Mammary epithelial cell (primary cell): ENCODE results near the gene TXK.

Experiments
- EZH2 ChIP-seq: IDR thresholded peaks from 2 replicates; pipeline ENCODE4 v1.6.1; 2012; ENCODE audit warnings: low read length, inconsistent platforms, borderline replicate concordance
- TF ChIP-seq, protein P1 (sequence below), 2 donors: IDR thresholded peaks in 1 of 2; conservative IDR thresholded peaks in 1 of 2; 2 replicates each; pipeline ENCODE4 v1.5.1; 2011 to 2012; ENCODE audit warnings: inconsistent platforms in 2 of 2, low read length in 2 of 2, mild to moderate bottlenecking in 2 of 2, control low read depth in 1 of 2, low read depth in 1 of 2; ENCODE audit not compliant: insufficient read depth in 1 of 2; ENCODE audit errors: extremely low read depth in 1 of 2

GRCh38 chr4:48027653-48028052 lies 106.4 kb downstream of the TXK start:
- TF ChIP-seq, protein P1, sequence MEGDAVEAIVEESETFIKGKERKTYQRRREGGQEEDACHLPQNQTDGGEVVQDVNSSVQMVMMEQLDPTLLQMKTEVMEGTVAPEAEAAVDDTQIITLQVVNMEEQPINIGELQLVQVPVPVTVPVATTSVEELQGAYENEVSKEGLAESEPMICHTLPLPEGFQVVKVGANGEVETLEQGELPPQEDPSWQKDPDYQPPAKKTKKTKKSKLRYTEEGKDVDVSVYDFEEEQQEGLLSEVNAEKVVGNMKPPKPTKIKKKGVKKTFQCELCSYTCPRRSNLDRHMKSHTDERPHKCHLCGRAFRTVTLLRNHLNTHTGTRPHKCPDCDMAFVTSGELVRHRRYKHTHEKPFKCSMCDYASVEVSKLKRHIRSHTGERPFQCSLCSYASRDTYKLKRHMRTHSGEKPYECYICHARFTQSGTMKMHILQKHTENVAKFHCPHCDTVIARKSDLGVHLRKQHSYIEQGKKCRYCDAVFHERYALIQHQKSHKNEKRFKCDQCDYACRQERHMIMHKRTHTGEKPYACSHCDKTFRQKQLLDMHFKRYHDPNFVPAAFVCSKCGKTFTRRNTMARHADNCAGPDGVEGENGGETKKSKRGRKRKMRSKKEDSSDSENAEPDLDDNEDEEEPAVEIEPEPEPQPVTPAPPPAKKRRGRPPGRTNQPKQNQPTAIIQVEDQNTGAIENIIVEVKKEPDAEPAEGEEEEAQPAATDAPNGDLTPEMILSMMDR (conservative IDR thresholded peaks at IDR 0.05 in 1 of 2, IDR thresholded peaks at IDR 0.05 in 1 of 2; ENCODE audit: extremely low read depth in 1 of 2, insufficient read depth in 1 of 2, low read depth in 1 of 2, low read length in 2 of 2): no peak
- TF ChIP-seq EZH2: no peak
